DND-41 (cell line): Measurements from ENCODE around the gene OR51L1.

Source experiments
- CTCF ChIP-seq: IDR thresholded peaks from 2 replicates; pipeline ENCODE4 v1.5.1; 2012; ENCODE audit warnings: borderline replicate concordance, low read length, moderate library complexity, mild to moderate bottlenecking; ENCODE audit not compliant: poor library complexity, severe bottlenecking; ENCODE audit errors: extremely low read depth
- EZH2 ChIP-seq: IDR thresholded peaks from 3 replicates; pipeline ENCODE4 v1.6.1; 2012; ENCODE audit warnings: borderline replicate concordance, low read depth, mild to moderate bottlenecking, moderate library complexity, low read length, inconsistent platforms; ENCODE audit not compliant: severe bottlenecking

- TF ChIP-seq EZH2 (no peak), CTCF (peak; percentile 27)
Measured at GRCh38 chr11:4991060-4991459, 3.6 kb upstream of the OR51L1 start.
